ENCODE data around the gene ODAD3.
"Not testable (repeated sequence)": the region's sequence is repeated elsewhere in the genome, so short reads cannot be mapped to it uniquely, and the experiment has no call there.

ODAD3 gene

DNA sequence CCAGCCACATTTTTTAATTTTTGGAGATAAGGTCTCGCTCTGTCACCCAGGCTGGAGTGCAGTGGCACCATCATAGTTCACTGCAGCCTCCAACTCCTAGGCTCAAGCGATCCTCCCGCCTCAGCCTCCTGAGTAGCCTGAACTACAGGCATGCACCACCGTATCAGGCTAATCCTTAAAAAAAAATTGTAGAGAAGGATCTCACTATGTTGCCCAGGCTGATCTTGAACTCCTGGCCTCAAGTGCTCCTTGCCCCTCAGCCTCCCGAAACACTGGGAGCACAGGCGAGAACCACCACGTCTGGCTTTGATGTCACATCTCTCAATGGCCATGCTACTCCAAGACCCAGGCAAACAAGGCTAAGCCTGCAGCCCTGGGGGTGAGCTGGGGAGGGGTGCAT lies 21.7 kb upstream of the ODAD3 start:
- Histone ChIP-seq H3K4me1 (ENCODE audit: low read length) (no peaks in the 10 kb centered on the region), H3K4me3 (ENCODE audit: low read length) (no peak overlapping the region), H3K4me2 (ENCODE audit: low read depth, low read length) (no peak overlapping the region), H3K27me3 (replicated peaks; ENCODE audit: insufficient read depth, low read length) (peaks cover 42% of the 10 kb centered on the region), H3K36me3 (replicated peaks; ENCODE audit: insufficient read depth, low read length) (no peaks in the 10 kb centered on the region), H3K9me3 (replicated peaks; ENCODE audit: insufficient read depth, low read length) (no peaks in the 10 kb centered on the region), H3K79me2 (ENCODE audit: low read length) (no peaks in the 10 kb centered on the region), H3K27ac (ENCODE audit: low read length) (no peak overlapping the region), H4K20me1 (ENCODE audit: insufficient read depth, low read length) (no peaks in the 10 kb centered on the region), H2AFZ (ENCODE audit: low read length) (no peak overlapping the region), H3K9me2 (replicated peaks; ENCODE audit: insufficient read depth, low read length) (no peaks in the 10 kb centered on the region), H3F3A (ENCODE audit: insufficient read depth, low read length) (no peaks in the 10 kb centered on the region), H3K9ac (ENCODE audit: low read length) (no peak overlapping the region)
- TF ChIP-seq, protein P1, sequence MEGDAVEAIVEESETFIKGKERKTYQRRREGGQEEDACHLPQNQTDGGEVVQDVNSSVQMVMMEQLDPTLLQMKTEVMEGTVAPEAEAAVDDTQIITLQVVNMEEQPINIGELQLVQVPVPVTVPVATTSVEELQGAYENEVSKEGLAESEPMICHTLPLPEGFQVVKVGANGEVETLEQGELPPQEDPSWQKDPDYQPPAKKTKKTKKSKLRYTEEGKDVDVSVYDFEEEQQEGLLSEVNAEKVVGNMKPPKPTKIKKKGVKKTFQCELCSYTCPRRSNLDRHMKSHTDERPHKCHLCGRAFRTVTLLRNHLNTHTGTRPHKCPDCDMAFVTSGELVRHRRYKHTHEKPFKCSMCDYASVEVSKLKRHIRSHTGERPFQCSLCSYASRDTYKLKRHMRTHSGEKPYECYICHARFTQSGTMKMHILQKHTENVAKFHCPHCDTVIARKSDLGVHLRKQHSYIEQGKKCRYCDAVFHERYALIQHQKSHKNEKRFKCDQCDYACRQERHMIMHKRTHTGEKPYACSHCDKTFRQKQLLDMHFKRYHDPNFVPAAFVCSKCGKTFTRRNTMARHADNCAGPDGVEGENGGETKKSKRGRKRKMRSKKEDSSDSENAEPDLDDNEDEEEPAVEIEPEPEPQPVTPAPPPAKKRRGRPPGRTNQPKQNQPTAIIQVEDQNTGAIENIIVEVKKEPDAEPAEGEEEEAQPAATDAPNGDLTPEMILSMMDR (IDR thresholded peaks at IDR 0.05; ENCODE audit: low read length), result no peak
- TF ChIP-seq EZH2phosphoT487 (IDR thresholded peaks at IDR 0.05; ENCODE audit: low read length), result no peak
- no peak for DNase-seq

DNA sequence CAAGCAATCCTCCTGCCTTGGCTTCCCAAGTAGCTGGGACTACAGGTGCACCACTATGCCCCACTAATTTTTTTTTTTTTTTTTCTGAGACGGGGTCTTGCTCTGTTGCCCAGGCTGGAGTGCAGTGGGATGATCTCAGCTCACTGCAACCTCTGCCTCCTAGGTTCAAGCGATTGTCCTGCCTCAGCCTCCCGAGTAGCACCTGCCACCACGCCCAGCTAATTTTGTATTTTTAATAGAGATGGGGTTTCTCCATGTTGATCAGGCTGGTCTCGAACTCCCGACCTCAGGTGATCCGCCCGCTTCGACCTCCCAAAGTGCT lies 20.3 kb upstream of the ODAD3 start:
- not testable (repeated sequence) for H3K79me2 ChIP-seq (ENCODE audit: low read length); DNase-seq; H3K9me2 ChIP-seq (replicated peaks; ENCODE audit: insufficient read depth, low read length); H3K9ac ChIP-seq (ENCODE audit: low read length); H4K20me1 ChIP-seq (ENCODE audit: insufficient read depth, low read length); H3K4me1 ChIP-seq (ENCODE audit: low read length); H3F3A ChIP-seq (ENCODE audit: insufficient read depth, low read length); H3K27ac ChIP-seq (ENCODE audit: low read length); H3K36me3 ChIP-seq (replicated peaks; ENCODE audit: insufficient read depth, low read length); H3K4me2 ChIP-seq (ENCODE audit: low read depth, low read length); H3K9me3 ChIP-seq (replicated peaks; ENCODE audit: insufficient read depth, low read length); H2AFZ ChIP-seq (ENCODE audit: low read length); H3K4me3 ChIP-seq (ENCODE audit: low read length)
- peaks cover 32% of the 10 kb centered on the region for H3K27me3 ChIP-seq (replicated peaks; ENCODE audit: insufficient read depth, low read length)

DNA sequence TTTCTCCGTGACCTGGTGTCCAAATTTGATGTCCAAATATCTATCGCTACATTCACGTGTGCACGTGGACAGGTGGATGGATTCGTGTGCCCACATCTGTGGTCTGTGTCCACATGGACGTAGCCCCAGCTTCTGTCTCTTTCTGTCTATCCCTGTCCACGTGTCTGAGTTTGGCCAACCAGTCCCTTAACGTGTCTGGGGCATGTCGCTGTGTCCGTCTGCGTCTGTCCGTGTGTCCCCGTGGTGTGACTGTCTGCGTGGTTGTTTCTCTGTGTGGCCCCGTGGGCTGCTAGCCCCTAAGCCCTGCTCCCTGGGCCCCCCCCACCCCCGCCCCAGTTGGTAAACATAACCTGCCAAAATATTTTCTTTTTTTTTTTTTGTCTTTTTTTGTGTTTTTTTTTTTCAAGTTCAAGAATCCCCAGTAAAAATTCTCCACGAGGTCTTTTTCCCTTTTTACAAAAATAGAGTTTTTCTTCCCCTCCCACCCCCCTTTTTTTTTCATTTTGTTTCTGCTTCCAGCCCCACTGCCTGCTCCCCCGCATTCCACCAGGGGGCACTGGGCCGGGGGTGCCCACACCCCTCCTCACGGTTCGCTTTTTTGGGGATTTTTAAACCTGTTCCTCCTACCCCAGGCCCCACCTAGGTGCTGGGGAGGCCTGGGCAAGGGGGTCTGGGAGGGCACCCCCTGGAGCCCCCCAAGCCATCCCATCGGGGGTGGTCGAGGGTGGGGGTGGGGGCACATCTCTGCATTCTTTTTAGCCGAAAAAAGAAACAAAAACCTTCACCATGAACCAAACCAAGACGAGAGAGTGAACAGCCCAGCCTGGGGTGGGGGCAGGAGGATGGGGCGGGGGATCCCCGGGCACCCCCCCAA lies 18.8 kb upstream of the ODAD3 start:
- H3K27me3 ChIP-seq (replicated peaks; ENCODE audit: insufficient read depth, low read length), result peaks cover 20% of the 10 kb centered on the region
- no peaks in the 10 kb centered on the region for H4K20me1 ChIP-seq (ENCODE audit: insufficient read depth, low read length)
- H3K4me1 ChIP-seq (ENCODE audit: low read length), result no peaks in the 10 kb centered on the region
- peak overlapping the region; percentile 45; the same call in 1 of the 2 replicates for H3K4me2 ChIP-seq (ENCODE audit: low read depth, low read length)
- H3K36me3 ChIP-seq (replicated peaks; ENCODE audit: insufficient read depth, low read length), result no peaks in the 10 kb centered on the region
- H3K27ac ChIP-seq (ENCODE audit: low read length), result no peak overlapping the region
- no peak for DNase-seq
- peak overlapping the region; percentile 42; the same call in 1 of the 2 replicates for H2AFZ ChIP-seq (ENCODE audit: low read length)
- H3K79me2 ChIP-seq (ENCODE audit: low read length), result no peaks in the 10 kb centered on the region
- H3K9ac ChIP-seq (ENCODE audit: low read length), result no peak overlapping the region
- H3F3A ChIP-seq (ENCODE audit: insufficient read depth, low read length), result no peaks in the 10 kb centered on the region
- no peak overlapping the region for H3K4me3 ChIP-seq (ENCODE audit: low read length)
- H3K9me2 ChIP-seq (replicated peaks; ENCODE audit: insufficient read depth, low read length), result no peaks in the 10 kb centered on the region
- H3K9me3 ChIP-seq (replicated peaks; ENCODE audit: insufficient read depth, low read length), result no peaks in the 10 kb centered on the region
- TF ChIP-seq, protein P1 (IDR thresholded peaks at IDR 0.05; ENCODE audit: low read length), result peak; percentile 58
- TF ChIP-seq EZH2phosphoT487 (IDR thresholded peaks at IDR 0.05; ENCODE audit: low read length), result no peak

DNA sequence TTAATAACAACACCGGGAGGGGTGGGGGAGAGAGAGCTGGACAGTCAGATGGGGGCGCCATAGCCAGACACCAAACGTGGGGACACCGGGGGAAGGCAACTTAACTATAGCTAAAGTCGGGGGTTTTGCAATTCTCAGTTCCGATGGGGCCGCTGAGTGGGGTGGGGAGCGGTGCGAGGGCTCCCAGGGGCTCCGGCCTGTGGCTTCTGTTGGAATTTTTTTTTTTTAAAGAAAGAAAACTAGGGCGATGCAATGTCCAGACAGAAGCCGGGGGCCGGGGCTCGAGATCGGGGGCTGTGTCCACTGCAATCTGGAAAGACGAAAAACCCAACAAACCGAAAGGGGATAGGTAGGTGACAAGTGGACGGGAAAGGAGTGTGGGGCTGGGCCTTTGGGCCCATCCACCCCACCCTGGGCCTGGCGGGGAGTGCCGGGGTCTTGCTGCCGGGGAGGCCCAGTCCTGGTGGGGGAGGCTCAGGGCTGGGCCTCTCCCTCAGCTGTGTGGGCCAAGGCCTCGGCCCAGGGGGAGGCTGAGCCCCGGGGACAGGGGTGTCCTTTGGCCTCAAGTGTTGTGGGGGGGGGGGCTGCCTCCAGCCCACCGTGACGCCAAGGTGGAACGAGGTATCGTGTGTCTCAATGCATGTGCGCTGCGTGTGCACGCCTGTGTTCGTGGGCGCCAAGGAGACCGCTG lies 17.8 kb upstream of the ODAD3 start:
- Histone ChIP-seq H3K4me1 (ENCODE audit: low read length) (no peaks in the 10 kb centered on the region), H3K27me3 (replicated peaks; ENCODE audit: insufficient read depth, low read length) (peaks cover 10% of the 10 kb centered on the region), H3K27ac (ENCODE audit: low read length) (no peak overlapping the region), H3K9ac (ENCODE audit: low read length) (no peak overlapping the region), H3K4me3 (ENCODE audit: low read length) (no peak overlapping the region), H2AFZ (ENCODE audit: low read length) (no peak overlapping the region), H3K36me3 (replicated peaks; ENCODE audit: insufficient read depth, low read length) (no peaks in the 10 kb centered on the region), H3K9me3 (replicated peaks; ENCODE audit: insufficient read depth, low read length) (no peaks in the 10 kb centered on the region), H4K20me1 (ENCODE audit: insufficient read depth, low read length) (no peaks in the 10 kb centered on the region), H3K79me2 (ENCODE audit: low read length) (no peaks in the 10 kb centered on the region), H3K9me2 (replicated peaks; ENCODE audit: insufficient read depth, low read length) (no peaks in the 10 kb centered on the region), H3F3A (ENCODE audit: insufficient read depth, low read length) (no peaks in the 10 kb centered on the region), H3K4me2 (ENCODE audit: low read depth, low read length) (no peak overlapping the region)
- TF ChIP-seq EZH2 (optimal IDR thresholded peaks at IDR 0.05; ENCODE audit: low read depth, low read length), result no peak
- TF ChIP-seq, protein P1 (IDR thresholded peaks at IDR 0.05; ENCODE audit: low read length), result 0 out of 2 replicates have a peak, but pooled peaks have one; percentile 12
- no peak for DNase-seq
